Ectodermal cell (in vitro differentiated cells): ENCODE results near the gene TSPAN33.
"Not testable (repeated sequence)": the region's sequence is repeated elsewhere in the genome, so short reads cannot be mapped to it uniquely, and the experiment has no call there.

Experiments
- H3K27ac ChIP-seq: 2 replicates; pipeline ENCODE4 v1.7.0; 2013; ENCODE audit warnings: mild to moderate bottlenecking, low read depth, low read length; ENCODE audit not compliant: insufficient read depth, poor library complexity, severe bottlenecking
- H3K27me3 ChIP-seq: 2 replicates; pipeline ENCODE4 v1.7.0; 2013; ENCODE audit warnings: mild to moderate bottlenecking, low read length; ENCODE audit not compliant: insufficient read depth, control insufficient read depth, poor library complexity, severe bottlenecking
- H3K36me3 ChIP-seq: one replicate; pipeline ENCODE4 v1.7.0; 2013; ENCODE audit warnings: low read length; ENCODE audit not compliant: control insufficient read depth, insufficient read depth
- H3K4me1 ChIP-seq: one replicate; pipeline ENCODE4 v1.7.0; 2013; ENCODE audit warnings: low read length; ENCODE audit not compliant: control insufficient read depth, insufficient read depth
- H3K4me3 ChIP-seq: 2 replicates; pipeline ENCODE4 v1.7.0; 2013; ENCODE audit warnings: low read depth, low read length, control low read depth; ENCODE audit not compliant: insufficient read depth
- H3K9me3 ChIP-seq: 2 replicates; pipeline ENCODE4 v1.7.0; 2013; ENCODE audit warnings: mild to moderate bottlenecking, low read length, moderate library complexity; ENCODE audit not compliant: control insufficient read depth
- WGBS, 2 experiments: methylation state at CpG; one replicate each; pipeline ENCODE4 v1.1.7; 2013; ENCODE audit warnings: missing lambda C conversion rate in 2 of 2; 5-methylcytosine and 5-hydroxymethylcytosine counted together

The TSPAN33 gene

GRCh38 chr7:129205987-129206785, 61.7 kb downstream of the TSPAN33 start:
- 95 to 96% methylated on average over 17 to 18 of the region's 18 CpGs for WGBS, 2 experiments

GRCh38 chr7:129208667-129209066, 64.2 kb downstream of the TSPAN33 start:
- Histone ChIP-seq H3K27ac (no peak overlapping the region), H3K36me3 (peaks cover 57% of the 10 kb centered on the region)

More at GRCh38 chr7:129205987-129206785, 61.7 kb downstream of the TSPAN33 start:
- H3K27me3 ChIP-seq: no peaks in the 10 kb centered on the region
- H3K36me3 ChIP-seq: peaks cover 40% of the 10 kb centered on the region
- no peak overlapping the region for H3K27ac ChIP-seq
- no peaks in the 10 kb centered on the region for H3K4me1 ChIP-seq
- H3K9me3 ChIP-seq: no peaks in the 10 kb centered on the region
- H3K4me3 ChIP-seq: no peak overlapping the region

GRCh38 chr7:129209067-129209926, 64.8 kb downstream of the TSPAN33 start:
- no peaks in the 10 kb centered on the region for H3K9me3 ChIP-seq
- WGBS, 2 experiments: 95% methylated on average over 15 of the region's 15 CpGs
- no peaks in the 10 kb centered on the region for H3K27me3 ChIP-seq
- no peak overlapping the region for H3K27ac ChIP-seq
- H3K4me1 ChIP-seq: no peaks in the 10 kb centered on the region
- no peak overlapping the region for H3K4me3 ChIP-seq
- H3K36me3 ChIP-seq: peaks cover 57% of the 10 kb centered on the region

More at GRCh38 chr7:129208667-129209066, 64.2 kb downstream of the TSPAN33 start:
- 94 to 96% methylated on average over 9 of the region's 9 CpGs for WGBS, 2 experiments
- Histone ChIP-seq H3K4me1 (no peaks in the 10 kb centered on the region), H3K9me3 (no peaks in the 10 kb centered on the region), H3K27me3 (no peaks in the 10 kb centered on the region), H3K4me3 (no peak overlapping the region)

- Histone ChIP-seq H3K36me3 (peaks cover 58% of the 10 kb centered on the region), H3K4me3 (no peak overlapping the region), H3K27ac (no peak overlapping the region), H3K27me3 (no peaks in the 10 kb centered on the region), H3K4me1 (no peaks in the 10 kb centered on the region), H3K9me3 (no peaks in the 10 kb centered on the region)
- 86 to 88% methylated on average over 16 of the region's 16 CpGs for WGBS, 2 experiments
Observed at GRCh38 chr7:129210256-129210988, 65.9 kb downstream of the TSPAN33 start.

- Histone ChIP-seq H3K27ac (no peak overlapping the region), H3K4me3 (no peak overlapping the region), H3K4me1 (no peaks in the 10 kb centered on the region), H3K36me3 (peaks cover 55% of the 10 kb centered on the region), H3K27me3 (no peaks in the 10 kb centered on the region), H3K9me3 (no peaks in the 10 kb centered on the region)
- 95 to 96% methylated on average over 14 of the region's 14 CpGs for WGBS, 2 experiments
Observed at GRCh38 chr7:129210989-129211312, 66.4 kb downstream of the TSPAN33 start.

GRCh38 chr7:129212126-129212525, 67.6 kb downstream of the TSPAN33 start:
- Histone ChIP-seq H3K27me3 (no peaks in the 10 kb centered on the region), H3K36me3 (peaks cover 48% of the 10 kb centered on the region), H3K27ac (no peak overlapping the region), H3K9me3 (no peaks in the 10 kb centered on the region), H3K4me1 (no peaks in the 10 kb centered on the region), H3K4me3 (no peak overlapping the region)
- 94 to 95% methylated on average over 14 of the region's 14 CpGs for WGBS, 2 experiments

- no peaks in the 10 kb centered on the region for H3K4me1 ChIP-seq
- H3K27ac ChIP-seq: no peak overlapping the region
- WGBS, 2 experiments: 96 to 97% methylated on average over 4 of the region's 4 CpGs
- H3K9me3 ChIP-seq: no peaks in the 10 kb centered on the region
- H3K27me3 ChIP-seq: no peaks in the 10 kb centered on the region
- no peak overlapping the region for H3K4me3 ChIP-seq
- peaks cover 48% of the 10 kb centered on the region for H3K36me3 ChIP-seq
Observed at GRCh38 chr7:129212596-129212995, 68.1 kb downstream of the TSPAN33 start.

GRCh38 chr7:129213828-129214227, 69.3 kb downstream of the TSPAN33 start:
- WGBS, 2 experiments: 81% methylated on average over 15 of the region's 15 CpGs
- Histone ChIP-seq H3K9me3 (no peaks in the 10 kb centered on the region), H3K27me3 (no peaks in the 10 kb centered on the region), H3K4me1 (no peaks in the 10 kb centered on the region), H3K36me3 (peaks cover 43% of the 10 kb centered on the region), H3K27ac (no peak overlapping the region), H3K4me3 (no peak overlapping the region)

- WGBS, 2 experiments: 93 to 96% methylated on average over 12 to 15 of the region's 15 CpGs
- H3K4me3 ChIP-seq, H3K27ac ChIP-seq, H3K4me1 ChIP-seq, H3K27me3 ChIP-seq, H3K9me3 ChIP-seq: not testable (repeated sequence)
- H3K36me3 ChIP-seq: peaks cover 31% of the 10 kb centered on the region
Observed at GRCh38 chr7:129215691-129216090, 71.2 kb downstream of the TSPAN33 start.
